LNCaP clone FGC (cell line): Measurements from ENCODE around the gene PCGF3.

Source experiments
- DNase-seq: peaks from one replicate; pipeline ENCODE4 v3.0.0-alpha.2; 2011; ENCODE audit warnings: low read depth
- H3K4me3 ChIP-seq: 2 replicates; pipeline ENCODE4 v1.5.1; 2011; ENCODE audit warnings: mild to moderate bottlenecking, low read depth, low read length, control low read depth
- TF ChIP-seq, protein P1 (sequence below): IDR thresholded peaks from 2 replicates; pipeline ENCODE4 v1.5.1; 2012; ENCODE audit warnings: mild to moderate bottlenecking; ENCODE audit not compliant: control insufficient read depth, insufficient read depth; ENCODE audit errors: extremely low read depth

PCGF3 gene

GRCh38 chr4:792626-793092 is 87.0 kb downstream of the PCGF3 start:
- TF ChIP-seq, protein P1, sequence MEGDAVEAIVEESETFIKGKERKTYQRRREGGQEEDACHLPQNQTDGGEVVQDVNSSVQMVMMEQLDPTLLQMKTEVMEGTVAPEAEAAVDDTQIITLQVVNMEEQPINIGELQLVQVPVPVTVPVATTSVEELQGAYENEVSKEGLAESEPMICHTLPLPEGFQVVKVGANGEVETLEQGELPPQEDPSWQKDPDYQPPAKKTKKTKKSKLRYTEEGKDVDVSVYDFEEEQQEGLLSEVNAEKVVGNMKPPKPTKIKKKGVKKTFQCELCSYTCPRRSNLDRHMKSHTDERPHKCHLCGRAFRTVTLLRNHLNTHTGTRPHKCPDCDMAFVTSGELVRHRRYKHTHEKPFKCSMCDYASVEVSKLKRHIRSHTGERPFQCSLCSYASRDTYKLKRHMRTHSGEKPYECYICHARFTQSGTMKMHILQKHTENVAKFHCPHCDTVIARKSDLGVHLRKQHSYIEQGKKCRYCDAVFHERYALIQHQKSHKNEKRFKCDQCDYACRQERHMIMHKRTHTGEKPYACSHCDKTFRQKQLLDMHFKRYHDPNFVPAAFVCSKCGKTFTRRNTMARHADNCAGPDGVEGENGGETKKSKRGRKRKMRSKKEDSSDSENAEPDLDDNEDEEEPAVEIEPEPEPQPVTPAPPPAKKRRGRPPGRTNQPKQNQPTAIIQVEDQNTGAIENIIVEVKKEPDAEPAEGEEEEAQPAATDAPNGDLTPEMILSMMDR, result no peak

DNA sequence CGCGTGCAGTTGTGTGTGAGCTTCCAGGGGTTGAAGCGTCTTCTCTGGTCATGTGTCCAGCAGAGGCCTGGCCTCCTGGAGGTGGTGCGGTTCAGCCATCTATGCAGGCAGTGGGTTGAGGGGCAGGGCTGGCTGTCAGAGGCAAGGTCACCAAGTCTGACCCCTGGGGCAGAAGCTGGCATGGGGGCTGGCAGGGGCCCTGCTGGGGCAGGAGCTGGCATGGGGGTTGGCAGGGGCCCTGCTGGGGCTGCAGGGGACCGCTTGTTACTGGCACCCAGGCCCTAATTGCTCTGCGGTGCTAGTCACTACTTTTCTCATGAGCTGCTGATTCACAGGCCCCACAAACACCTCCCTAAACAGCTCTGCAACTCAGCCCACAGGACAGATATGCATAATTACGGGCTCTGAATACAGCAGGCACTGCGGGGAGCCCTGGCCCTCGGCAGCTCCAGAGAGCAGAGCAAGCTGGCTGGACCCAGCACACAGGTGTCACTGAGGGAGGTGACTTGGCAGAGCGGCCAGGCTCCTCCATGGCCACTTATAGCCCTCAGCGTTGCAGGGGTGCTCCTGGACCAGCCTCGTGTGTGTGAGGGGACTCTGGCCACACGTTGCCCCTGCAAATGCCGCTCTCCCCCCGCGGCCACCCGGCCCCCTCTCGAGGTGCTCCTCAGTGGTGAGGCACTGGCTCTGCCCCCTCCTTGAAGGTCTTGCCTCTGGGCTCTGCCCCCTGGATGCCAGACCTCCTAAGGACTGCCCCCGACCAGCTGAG is 87.6 kb downstream of the PCGF3 start:
- DNase-seq, result no peak
- no peak overlapping the region; the same call in 1 of the 2 replicates for H3K4me3 ChIP-seq
- TF ChIP-seq, protein P1, result no peak

More at GRCh38 chr4:792626-793092, 87.0 kb downstream of the PCGF3 start:
- DNase-seq, result no peak
- H3K4me3 ChIP-seq, result peak overlapping the region; percentile 48

DNA sequence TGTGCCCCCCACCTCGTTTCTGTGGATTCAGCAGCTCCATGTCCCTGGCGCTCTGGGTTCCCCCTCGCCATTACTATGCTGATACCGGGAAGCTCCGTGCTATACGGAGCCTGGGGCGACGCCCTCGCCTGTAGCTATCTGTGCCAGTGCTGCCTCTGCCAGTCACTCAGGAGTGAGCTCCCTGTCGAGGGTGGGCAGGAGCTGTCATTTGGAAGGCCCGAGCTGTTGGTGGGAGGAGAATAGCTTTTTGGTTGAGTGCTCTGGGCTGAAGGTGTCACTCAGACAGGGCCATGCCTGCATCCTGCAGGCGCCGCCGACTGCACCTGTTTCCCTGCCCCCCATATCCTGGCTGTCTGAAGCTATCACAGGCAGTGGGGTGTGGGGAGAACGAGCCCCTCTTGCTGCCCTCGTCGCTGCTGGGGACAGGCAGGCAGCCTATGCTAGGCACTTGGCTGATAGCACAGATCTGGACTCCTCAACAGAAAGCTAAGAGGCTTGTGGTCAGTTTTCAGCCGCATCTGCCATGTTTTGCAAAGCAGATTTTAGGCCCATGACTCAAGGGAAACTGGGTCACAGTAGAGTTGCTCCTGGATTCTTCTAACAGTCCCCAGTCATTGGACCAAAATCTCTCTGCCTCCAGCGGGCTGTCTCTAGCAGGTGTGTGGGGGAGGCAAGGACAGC is 88.4 kb downstream of the PCGF3 start:
- no peak for DNase-seq

GRCh38 chr4:794900-795725 is 89.5 kb downstream of the PCGF3 start:
- no peak overlapping the region for H3K4me3 ChIP-seq
- TF ChIP-seq, protein P1, result no peak

More for the DNA sequence above, 88.4 kb downstream of the PCGF3 start:
- TF ChIP-seq, protein P1, result no peak
- H3K4me3 ChIP-seq, result no peak overlapping the region

GRCh38 chr4:795726-796119 is 90.1 kb downstream of the PCGF3 start:
- no peak overlapping the region for H3K4me3 ChIP-seq

More at GRCh38 chr4:794900-795725, 89.5 kb downstream of the PCGF3 start:
- no peak for DNase-seq

GRCh38 chr4:796206-796605 is 90.6 kb downstream of the PCGF3 start:
- DNase-seq, result no peak
- no peak overlapping the region for H3K4me3 ChIP-seq
- TF ChIP-seq, protein P1, result no peak

More at GRCh38 chr4:795726-796119, 90.1 kb downstream of the PCGF3 start:
- DNase-seq, result no peak
- TF ChIP-seq, protein P1, result no peak
